ENCODE data around the gene DNAJC11.
"Not testable (repeated sequence)": the region's sequence is repeated elsewhere in the genome, so short reads cannot be mapped to it uniquely, and the experiment has no call there.

- TF ChIP-seq CTCF, POLR2A (IDR thresholded peaks at IDR 0.05): not testable (repeated sequence)
These were observed 39.1 kb downstream of the DNAJC11 start for GRCh38 chr1:6662468-6662867.

All from Peyer's patch (tissue), 4 donors.